Gastrocnemius medialis (tissue), 4 donors: ENCODE measurements around the gene MLIP. TPM values are rescaled to one million over a fixed set of nuclear protein-coding genes. Genes with fewer than 3 reads are reported as not detected.

Experiments used
- ATAC-seq, 2 donors: fragments of 150-250 bp; one replicate each; pipeline ENCODE4 v1.9.1; 2016
- DNase-seq, 2 donors: peaks; one replicate each; pipeline ENCODE4 v3.0.0-alpha.2; 2019
- H3K27ac ChIP-seq, 4 donors: fragments of 200-600 bp; sonication (generic); 1 replicate in 1 of 4; 2 replicates in 3 of 4; pipeline ENCODE4 v1.5.1; 2016 to 2018; ENCODE audit warnings: mild to moderate bottlenecking in 2 of 4, moderate library complexity in 1 of 4
- H3K27me3 ChIP-seq, 3 donors: fragments of 200-600 bp; sonication (generic) in 2 of 3; 1 replicate in 1 of 3; 2 replicates in 2 of 3; pipeline versions ENCODE4 v1.5.1 to v1.6.0; 2016 to 2019; ENCODE audit warnings: mild to moderate bottlenecking in 1 of 3, moderate library complexity in 1 of 3
- H3K36me3 ChIP-seq, 2 donors: fragments of 200-600 bp; sonication (generic) in 1 of 2; one replicate each; pipeline ENCODE4 v1.5.1; 2017 to 2018
- H3K4me1 ChIP-seq, 2 donors: fragments of 200-600 bp; sonication (generic) in 1 of 2; one replicate each; pipeline ENCODE4 v1.5.1; 2016 to 2017; ENCODE audit warnings: mild to moderate bottlenecking in 2 of 2
- H3K4me3 ChIP-seq, 4 donors: fragments of 200-600 bp; sonication (generic) in 3 of 4; 1 replicate in 1 of 4; 2 replicates in 3 of 4; pipeline ENCODE4 v1.5.1; 2016 to 2019; ENCODE audit warnings: mild to moderate bottlenecking in 2 of 4
- H3K9me3 ChIP-seq, 3 donors: fragments of 200-600 bp; sonication (generic) in 2 of 3; 1 replicate in 1 of 3; 2 replicates in 2 of 3; pipeline ENCODE4 v1.5.1; 2016 to 2019
- POLR2A ChIP-seq, 2 donors: fragments of 450-650 bp; IDR thresholded peaks; one replicate each; pipeline ENCODE4 v1.6.1; 2017; ENCODE audit warnings: antibody characterized with exemption in 2 of 2, mild to moderate bottlenecking in 2 of 2, moderate library complexity in 2 of 2
- in situ Hi-C, 4 donors: fragments of 200-750 bp; cut with MboI; loops; one replicate each; pipeline versions ENCODE4 v1.15.0 to v1.8.0; 2017; ENCODE audit warnings: low sequenced_read_pairs in 4 of 4
- intact Hi-C: fragments of 100-400 bp; cut with DNase I; formaldehyde crosslinking; loops from one replicate; pipeline ENCODE4 v1.15.1; 2023; ENCODE audit warnings: low total_unique reads
- total RNA-seq, 4 donors: library from RNA; depleted of rRNA; stranded (reverse); fragments of >200 nt; gene quantifications; one replicate each; pipeline versions ENCODE4 v1.1.0 to v1.2.3, GENCODE V29; 2016
- TF ChIP-seq, protein P1 (sequence below), 5 experiments: fragments of 450-650 bp in 3 of 5; fragments of 200-600 bp in 2 of 5; sonication (generic) in 2 of 5; IDR thresholded peaks in 4 of 5; conservative IDR thresholded peaks in 1 of 5; 1 replicate in 4 of 5; 2 replicates in 1 of 5; pipeline ENCODE4 v1.5.1; 2016 to 2019; ENCODE audit warnings: antibody characterized with exemption in 5 of 5, mild to moderate bottlenecking in 3 of 5, moderate library complexity in 3 of 5

Gene MLIP
- total RNA-seq, 4 donors from 2014 or later: 130 to 200 (median 160) TPM

DNA sequence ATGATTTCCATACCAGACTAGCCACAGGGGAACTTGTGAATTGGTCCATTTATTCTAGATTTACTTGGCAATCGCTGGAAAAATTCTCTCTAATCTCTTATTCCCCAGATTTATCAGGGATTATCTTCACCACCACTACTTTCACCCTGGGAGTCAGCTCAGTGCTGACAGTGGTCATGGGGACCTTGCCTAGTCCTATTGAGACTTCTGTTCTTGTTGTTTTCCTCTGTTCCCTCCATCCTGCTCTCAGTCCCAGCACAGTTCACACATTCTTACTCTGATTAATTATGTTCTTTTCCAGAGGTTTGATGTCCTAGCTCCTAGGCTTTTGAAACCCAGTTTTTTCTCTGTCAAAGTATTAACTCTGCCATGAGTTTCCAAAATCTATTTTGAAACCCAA lies 103.0 kb downstream of the MLIP start:
- no peak for DNase-seq
- intact Hi-C loops: no loop called here
- no peak for ATAC-seq
- H3K27me3 ChIP-seq: no peaks in the 10 kb centered on the region
- in situ Hi-C loops: no loop called here
- no peak overlapping the region for H3K4me3 ChIP-seq
- no peaks in the 10 kb centered on the region for H3K9me3 ChIP-seq
- no peak overlapping the region for H3K27ac ChIP-seq
- H3K36me3 ChIP-seq: no peaks in the 10 kb centered on the region
- TF ChIP-seq, protein P1, sequence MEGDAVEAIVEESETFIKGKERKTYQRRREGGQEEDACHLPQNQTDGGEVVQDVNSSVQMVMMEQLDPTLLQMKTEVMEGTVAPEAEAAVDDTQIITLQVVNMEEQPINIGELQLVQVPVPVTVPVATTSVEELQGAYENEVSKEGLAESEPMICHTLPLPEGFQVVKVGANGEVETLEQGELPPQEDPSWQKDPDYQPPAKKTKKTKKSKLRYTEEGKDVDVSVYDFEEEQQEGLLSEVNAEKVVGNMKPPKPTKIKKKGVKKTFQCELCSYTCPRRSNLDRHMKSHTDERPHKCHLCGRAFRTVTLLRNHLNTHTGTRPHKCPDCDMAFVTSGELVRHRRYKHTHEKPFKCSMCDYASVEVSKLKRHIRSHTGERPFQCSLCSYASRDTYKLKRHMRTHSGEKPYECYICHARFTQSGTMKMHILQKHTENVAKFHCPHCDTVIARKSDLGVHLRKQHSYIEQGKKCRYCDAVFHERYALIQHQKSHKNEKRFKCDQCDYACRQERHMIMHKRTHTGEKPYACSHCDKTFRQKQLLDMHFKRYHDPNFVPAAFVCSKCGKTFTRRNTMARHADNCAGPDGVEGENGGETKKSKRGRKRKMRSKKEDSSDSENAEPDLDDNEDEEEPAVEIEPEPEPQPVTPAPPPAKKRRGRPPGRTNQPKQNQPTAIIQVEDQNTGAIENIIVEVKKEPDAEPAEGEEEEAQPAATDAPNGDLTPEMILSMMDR (IDR thresholded peaks at IDR 0.05 in 4 of 5, conservative IDR thresholded peaks at IDR 0.05 in 1 of 5): no peak
- no peak for TF ChIP-seq POLR2A (IDR thresholded peaks at IDR 0.05)
- H3K4me1 ChIP-seq: no peaks in the 10 kb centered on the region

DNA sequence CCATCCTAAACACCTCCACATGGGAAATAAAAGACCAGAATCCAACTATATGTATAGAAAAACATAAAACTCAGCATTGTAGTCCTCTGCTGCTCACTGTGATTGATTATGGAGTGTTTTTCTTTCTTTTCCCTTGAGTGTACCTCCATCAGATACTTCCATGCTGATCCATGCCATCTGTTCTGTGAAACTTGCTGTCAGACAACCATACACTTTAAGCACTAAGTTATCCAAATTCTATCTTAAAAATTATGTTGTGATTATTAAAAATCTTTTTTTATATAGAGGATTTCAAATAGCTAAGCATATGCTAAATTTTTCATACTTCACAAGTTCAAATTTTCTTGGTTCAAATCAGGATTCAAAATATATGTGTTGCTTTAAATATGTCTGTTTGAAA lies 105.1 kb downstream of the MLIP start:
- in situ Hi-C loops: no loop called here

DNA sequence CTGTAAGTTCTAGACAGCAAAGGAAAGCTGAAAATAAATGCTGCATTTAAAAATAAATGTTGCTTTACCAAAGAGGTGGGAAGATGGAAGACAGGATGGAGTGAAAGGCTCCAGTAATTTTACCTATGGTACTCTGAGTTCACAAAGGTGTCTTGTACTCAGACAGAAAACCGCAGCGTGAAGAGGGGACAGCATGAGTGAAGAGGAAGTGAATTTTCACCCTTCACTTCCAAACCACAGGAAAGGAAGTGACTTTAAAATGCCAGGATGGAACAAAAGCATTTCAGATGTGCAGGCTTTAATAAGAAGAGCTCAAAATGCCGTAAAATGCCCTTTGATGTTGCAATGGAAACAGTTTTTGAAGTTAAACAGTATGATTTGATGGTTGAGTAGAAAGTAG lies 105.8 kb downstream of the MLIP start:
- intact Hi-C loops (no loop called here), in situ Hi-C loops (no loop called here)
- ATAC-seq (no peak), DNase-seq (no peak)
- no peaks in the 10 kb centered on the region for H3K9me3 ChIP-seq
- H3K36me3 ChIP-seq: no peaks in the 10 kb centered on the region
- H3K4me3 ChIP-seq: no peak overlapping the region
- TF ChIP-seq, protein P1 (IDR thresholded peaks at IDR 0.05 in 4 of 5, conservative IDR thresholded peaks at IDR 0.05 in 1 of 5): no peak
- TF ChIP-seq POLR2A (IDR thresholded peaks at IDR 0.05): no peak
- no peak overlapping the region for H3K27ac ChIP-seq
- no peaks in the 10 kb centered on the region for H3K4me1 ChIP-seq
- H3K27me3 ChIP-seq: no peaks in the 10 kb centered on the region

More for the DNA sequence above, 105.1 kb downstream of the MLIP start:
- TF ChIP-seq POLR2A (IDR thresholded peaks at IDR 0.05): no peak
- TF ChIP-seq, protein P1 (IDR thresholded peaks at IDR 0.05 in 4 of 5, conservative IDR thresholded peaks at IDR 0.05 in 1 of 5): no peak
- Histone ChIP-seq H3K27me3 (no peaks in the 10 kb centered on the region), H3K36me3 (no peaks in the 10 kb centered on the region), H3K9me3 (no peaks in the 10 kb centered on the region), H3K4me1 (no peaks in the 10 kb centered on the region), H3K27ac (no peak overlapping the region), H3K4me3 (no peak overlapping the region)
- DNase-seq (no peak), ATAC-seq (no peak)
- intact Hi-C loops: no loop called here

DNA sequence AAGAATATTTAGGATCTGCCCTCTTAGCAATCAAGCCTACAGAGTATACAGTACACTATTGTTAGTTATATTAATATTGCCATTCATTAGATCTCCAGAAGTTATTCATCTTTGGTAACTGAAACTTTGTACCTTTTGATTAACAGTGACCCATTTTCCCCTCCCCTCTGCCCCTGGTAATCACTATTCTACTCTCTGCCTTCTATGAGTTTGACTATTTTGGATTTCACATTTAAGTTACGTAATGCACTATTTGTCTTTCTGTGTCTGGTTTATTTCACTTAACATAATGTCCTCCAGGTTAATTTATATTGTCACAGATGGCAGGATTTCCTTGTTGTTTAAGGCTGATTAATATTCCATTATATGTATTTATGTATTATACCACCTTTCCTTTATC lies 111.0 kb downstream of the MLIP start:
- H3K4me1 ChIP-seq: no peaks in the 10 kb centered on the region
- ATAC-seq (no peak), DNase-seq (no peak)
- TF ChIP-seq, protein P1 (IDR thresholded peaks at IDR 0.05 in 4 of 5, conservative IDR thresholded peaks at IDR 0.05 in 1 of 5): no peak
- no peak for TF ChIP-seq POLR2A (IDR thresholded peaks at IDR 0.05)
- intact Hi-C loops (no loop called here), in situ Hi-C loops (no loop called here)
- no peak overlapping the region for H3K27ac ChIP-seq
- H3K36me3 ChIP-seq: no peaks in the 10 kb centered on the region
- H3K9me3 ChIP-seq: no peaks in the 10 kb centered on the region
- H3K4me3 ChIP-seq: no peak overlapping the region
- H3K27me3 ChIP-seq: no peaks in the 10 kb centered on the region

- H3K9me3 ChIP-seq: no peaks in the 10 kb centered on the region
- DNase-seq (no peak), ATAC-seq (no peak)
- intact Hi-C loops (no loop called here), in situ Hi-C loops (no loop called here)
- H3K4me3 ChIP-seq: no peak overlapping the region
- no peaks in the 10 kb centered on the region for H3K27me3 ChIP-seq
- H3K36me3 ChIP-seq: peaks cover 0 to 13% of the 10 kb centered on the region in 2 donors
- peaks cover 11 to 24% of the 10 kb centered on the region in 2 donors for H3K4me1 ChIP-seq
- TF ChIP-seq, protein P1 (IDR thresholded peaks at IDR 0.05 in 4 of 5, conservative IDR thresholded peaks at IDR 0.05 in 1 of 5): no peak
- no peak overlapping the region for H3K27ac ChIP-seq
These were observed 121.5 kb downstream of the MLIP start for GRCh38 chr6:54232703-54233102.
